Cardiac muscle cell (in vitro differentiated cells and primary cell): ENCODE results near the gene SLC39A11. TPM values are rescaled to one million over a fixed set of nuclear protein-coding genes. Genes with fewer than 3 reads are reported as not detected.
"Not testable (repeated sequence)": the region's sequence is repeated elsewhere in the genome, so short reads cannot be mapped to it uniquely, and the experiment has no call there.

Source experiments
- DNase-seq, 2 donors: peaks; one replicate each; pipeline versions ENCODE4 v3.0.0 to v3.0.0-alpha.2; 2010 to 2017; ENCODE audit warnings: low read depth in 1 of 2, low spot score in 1 of 2
- H3K27ac ChIP-seq: fragments of 200-600 bp; sonication (generic); 2 replicates; pipeline ENCODE4 v1.5.1; 2016
- H3K27me3 ChIP-seq: fragments of 200-600 bp; sonication (generic); 2 replicates; pipeline ENCODE4 v1.6.0; 2016; ENCODE audit warnings: control low read depth
- H3K36me3 ChIP-seq: fragments of 200-600 bp; sonication (generic); 2 replicates; pipeline ENCODE4 v1.5.1; 2016; ENCODE audit warnings: control low read depth
- H3K4me1 ChIP-seq: fragments of 200-600 bp; sonication (generic); 2 replicates; pipeline ENCODE4 v1.8.1; 2017; ENCODE audit warnings: low read depth, mild to moderate bottlenecking, mixed run types
- H3K4me3 ChIP-seq: fragments of 200-600 bp; sonication (generic); 2 replicates; pipeline ENCODE4 v1.5.1; 2016; ENCODE audit warnings: mild to moderate bottlenecking
- H3K9me3 ChIP-seq: fragments of 200-600 bp; sonication (generic); 2 replicates; pipeline ENCODE4 v1.5.1; 2017; ENCODE audit warnings: low read depth, mild to moderate bottlenecking, control low read depth
- polyA plus RNA-seq: library from polyadenylated mRNA; unstranded; fragments of >200 nt; fragmentation: Nextera tagmentation; extraction: Ambion mirVana; gene quantifications from 2 replicates; pipeline ENCODE4 v1.2.1, GENCODE V29; 2016
- total RNA-seq: library from RNA; depleted of rRNA; stranded (reverse); fragments of >200 nt; gene quantifications from 2 replicates; pipeline ENCODE4 v1.2.3, GENCODE V29; 2016
- TF ChIP-seq, protein P1 (sequence below): IDR thresholded peaks from 2 replicates; pipeline ENCODE4 v1.5.1; 2012; ENCODE audit warnings: low read depth, mild to moderate bottlenecking, low read length

SLC39A11 gene
- total and polyA plus RNA-seq, 2 experiments from 2014 or later = 5.9 to 11.7 TPM

DNA sequence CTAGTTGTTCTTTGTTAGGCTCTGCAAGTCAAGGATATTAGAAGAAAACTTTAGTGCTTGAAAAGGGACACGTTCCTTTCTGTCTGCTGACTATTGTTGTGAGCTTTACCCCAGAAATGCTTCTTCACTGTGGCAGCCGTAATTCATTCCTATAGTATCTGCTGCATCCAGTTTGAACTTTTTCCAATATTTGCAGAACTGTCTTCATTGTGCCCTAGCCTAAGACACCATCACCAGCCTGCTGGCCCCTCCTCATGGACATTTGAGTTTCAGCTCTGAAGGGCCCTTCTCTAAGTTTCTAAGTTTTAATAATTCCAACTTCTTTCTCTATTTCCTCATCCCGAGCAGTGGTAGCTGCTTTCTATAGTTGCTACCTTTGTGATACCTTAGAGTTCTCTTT, 91.7 kb downstream of the SLC39A11 start:
- Histone ChIP-seq H3K36me3 (no peaks in the 10 kb centered on the region), H3K4me1 (no peaks in the 10 kb centered on the region), H3K4me3 (no peak overlapping the region), H3K27ac (no peak overlapping the region), H3K9me3 (no peaks in the 10 kb centered on the region), H3K27me3 (no peaks in the 10 kb centered on the region)
- DNase-seq = no peak
- TF ChIP-seq, protein P1, sequence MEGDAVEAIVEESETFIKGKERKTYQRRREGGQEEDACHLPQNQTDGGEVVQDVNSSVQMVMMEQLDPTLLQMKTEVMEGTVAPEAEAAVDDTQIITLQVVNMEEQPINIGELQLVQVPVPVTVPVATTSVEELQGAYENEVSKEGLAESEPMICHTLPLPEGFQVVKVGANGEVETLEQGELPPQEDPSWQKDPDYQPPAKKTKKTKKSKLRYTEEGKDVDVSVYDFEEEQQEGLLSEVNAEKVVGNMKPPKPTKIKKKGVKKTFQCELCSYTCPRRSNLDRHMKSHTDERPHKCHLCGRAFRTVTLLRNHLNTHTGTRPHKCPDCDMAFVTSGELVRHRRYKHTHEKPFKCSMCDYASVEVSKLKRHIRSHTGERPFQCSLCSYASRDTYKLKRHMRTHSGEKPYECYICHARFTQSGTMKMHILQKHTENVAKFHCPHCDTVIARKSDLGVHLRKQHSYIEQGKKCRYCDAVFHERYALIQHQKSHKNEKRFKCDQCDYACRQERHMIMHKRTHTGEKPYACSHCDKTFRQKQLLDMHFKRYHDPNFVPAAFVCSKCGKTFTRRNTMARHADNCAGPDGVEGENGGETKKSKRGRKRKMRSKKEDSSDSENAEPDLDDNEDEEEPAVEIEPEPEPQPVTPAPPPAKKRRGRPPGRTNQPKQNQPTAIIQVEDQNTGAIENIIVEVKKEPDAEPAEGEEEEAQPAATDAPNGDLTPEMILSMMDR = no peak

DNA sequence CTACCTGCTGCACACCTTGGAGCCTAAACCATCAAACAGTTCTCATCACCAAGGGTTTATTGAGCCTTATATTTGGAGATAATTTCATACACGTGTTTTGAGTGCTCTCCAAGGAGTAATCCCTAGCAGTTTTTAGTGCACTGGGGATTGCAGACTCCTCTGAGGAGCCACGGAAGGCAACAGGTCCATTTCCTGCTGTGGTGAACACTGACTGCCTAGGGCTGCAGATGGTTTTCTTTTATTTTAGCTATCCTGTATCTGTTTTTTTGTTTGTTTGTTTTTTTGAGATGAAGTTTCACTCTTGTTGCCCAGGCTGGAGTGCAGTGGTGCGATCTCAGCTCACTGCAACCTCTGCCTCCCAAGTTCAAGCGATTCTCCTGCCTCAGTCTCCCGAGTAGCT, 93.0 kb downstream of the SLC39A11 start:
- H3K27me3 ChIP-seq, H3K4me3 ChIP-seq, H3K4me1 ChIP-seq, DNase-seq, H3K9me3 ChIP-seq, H3K27ac ChIP-seq, H3K36me3 ChIP-seq: not testable (repeated sequence)

DNA sequence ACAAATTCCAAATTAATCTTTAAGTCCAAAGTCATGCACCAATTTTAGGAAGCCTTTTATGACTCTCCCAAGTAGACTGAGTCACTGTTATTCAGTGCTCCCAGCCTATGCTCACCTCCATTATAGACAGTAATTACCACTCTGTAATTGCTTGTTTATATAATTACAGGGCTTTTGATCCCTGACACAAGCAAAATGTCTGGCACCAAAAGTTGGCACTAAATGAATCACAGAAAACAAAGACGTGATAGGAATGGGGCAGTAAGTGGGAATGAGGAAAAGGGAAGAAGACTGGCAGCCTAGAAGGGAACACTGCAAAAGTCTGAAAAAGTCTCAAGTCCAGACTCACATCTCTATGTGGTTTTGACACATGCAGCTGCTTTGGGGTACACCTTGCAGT, 94.1 kb downstream of the SLC39A11 start:
- no peaks in the 10 kb centered on the region for H3K4me1 ChIP-seq
- no peak overlapping the region for H3K4me3 ChIP-seq
- H3K27ac ChIP-seq = no peak overlapping the region
- H3K9me3 ChIP-seq = no peaks in the 10 kb centered on the region
- DNase-seq = no peak
- no peaks in the 10 kb centered on the region for H3K36me3 ChIP-seq
- H3K27me3 ChIP-seq = no peaks in the 10 kb centered on the region
- TF ChIP-seq, protein P1 = no peak

DNA sequence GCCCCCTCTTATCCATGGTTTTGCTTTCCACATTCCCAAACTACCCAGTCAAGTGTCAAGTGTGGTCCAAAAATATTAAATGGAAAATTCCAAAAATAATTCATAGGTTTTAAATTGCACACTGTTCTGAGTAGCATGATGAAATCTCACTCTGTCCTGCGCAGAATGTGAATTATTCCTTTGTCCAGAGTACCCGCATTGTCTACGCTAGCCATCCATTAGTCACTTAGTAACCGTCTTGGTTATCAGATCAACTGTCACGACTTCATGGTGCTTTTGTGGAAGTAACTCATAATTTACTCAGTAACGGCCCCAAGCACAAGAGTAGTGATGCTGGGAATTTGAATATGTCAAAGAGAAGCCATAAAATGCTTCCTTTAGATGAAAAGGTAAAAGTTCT, 94.9 kb downstream of the SLC39A11 start:
- Histone ChIP-seq H3K27ac (no peak overlapping the region), H3K36me3 (no peaks in the 10 kb centered on the region), H3K27me3 (no peaks in the 10 kb centered on the region), H3K4me3 (no peak overlapping the region), H3K9me3 (no peaks in the 10 kb centered on the region), H3K4me1 (no peaks in the 10 kb centered on the region)
- DNase-seq = peak in 1 of 2 donors; percentile 62
- TF ChIP-seq, protein P1 = no peak

DNA sequence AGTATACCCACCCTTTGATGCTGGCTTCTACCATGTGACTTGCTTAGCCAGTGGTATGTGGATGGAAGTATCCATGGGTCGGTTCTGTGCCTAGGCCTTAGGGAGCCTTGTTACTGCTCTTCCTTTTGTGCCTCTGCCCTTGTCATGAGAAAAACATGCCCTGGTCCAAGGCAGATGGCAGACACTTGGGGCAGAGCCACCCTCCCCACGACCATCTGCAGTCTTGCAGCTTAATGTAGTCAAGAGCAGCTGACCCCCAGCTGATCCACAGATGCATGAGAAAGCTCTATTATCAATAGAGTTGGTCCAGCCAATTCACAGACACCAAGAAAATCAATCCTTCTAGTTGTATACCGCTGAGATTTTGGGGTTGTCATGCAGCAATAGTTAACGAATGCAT, 95.7 kb downstream of the SLC39A11 start:
- TF ChIP-seq, protein P1 = no peak
- Histone ChIP-seq H3K27ac (no peak overlapping the region), H3K4me1 (no peaks in the 10 kb centered on the region), H3K9me3 (no peaks in the 10 kb centered on the region), H3K36me3 (no peaks in the 10 kb centered on the region), H3K4me3 (no peak overlapping the region), H3K27me3 (no peaks in the 10 kb centered on the region)
- DNase-seq = no peak

DNA sequence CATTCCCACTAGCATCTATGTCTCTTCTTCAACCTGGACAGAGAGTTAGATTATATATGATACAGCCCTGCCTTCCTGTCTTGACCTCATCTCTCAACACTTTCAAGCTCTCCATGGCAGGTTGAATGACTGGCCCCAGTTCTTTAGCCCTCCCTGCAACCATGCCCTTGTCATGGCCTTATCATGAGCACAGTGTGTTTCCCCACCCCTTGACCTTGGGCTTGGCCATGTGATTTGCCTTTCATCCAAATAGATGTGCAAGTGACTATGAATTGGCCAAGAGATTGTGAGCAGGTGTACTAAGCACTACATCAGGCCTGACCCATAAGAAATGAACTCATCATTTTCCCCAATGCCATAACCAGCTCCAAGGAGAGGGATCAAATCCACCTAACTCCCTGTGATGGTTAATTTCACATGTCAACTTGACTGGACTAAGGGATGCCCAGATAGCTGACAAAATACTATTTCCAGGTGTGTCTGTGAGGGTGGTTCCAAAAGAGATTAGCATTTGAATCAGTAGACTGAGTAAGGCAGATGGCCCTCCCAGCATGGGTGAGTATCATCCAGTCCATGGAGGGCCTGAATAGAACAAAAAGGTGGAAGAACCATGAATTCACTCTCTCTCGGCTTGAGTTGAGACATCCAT, 97.4 kb downstream of the SLC39A11 start:
- Histone ChIP-seq H3K27ac (no peak overlapping the region), H3K9me3 (no peaks in the 10 kb centered on the region), H3K27me3 (no peaks in the 10 kb centered on the region), H3K4me1 (no peaks in the 10 kb centered on the region), H3K36me3 (no peaks in the 10 kb centered on the region), H3K4me3 (no peak overlapping the region)
- TF ChIP-seq, protein P1 = no peak
- DNase-seq = no peak

DNA sequence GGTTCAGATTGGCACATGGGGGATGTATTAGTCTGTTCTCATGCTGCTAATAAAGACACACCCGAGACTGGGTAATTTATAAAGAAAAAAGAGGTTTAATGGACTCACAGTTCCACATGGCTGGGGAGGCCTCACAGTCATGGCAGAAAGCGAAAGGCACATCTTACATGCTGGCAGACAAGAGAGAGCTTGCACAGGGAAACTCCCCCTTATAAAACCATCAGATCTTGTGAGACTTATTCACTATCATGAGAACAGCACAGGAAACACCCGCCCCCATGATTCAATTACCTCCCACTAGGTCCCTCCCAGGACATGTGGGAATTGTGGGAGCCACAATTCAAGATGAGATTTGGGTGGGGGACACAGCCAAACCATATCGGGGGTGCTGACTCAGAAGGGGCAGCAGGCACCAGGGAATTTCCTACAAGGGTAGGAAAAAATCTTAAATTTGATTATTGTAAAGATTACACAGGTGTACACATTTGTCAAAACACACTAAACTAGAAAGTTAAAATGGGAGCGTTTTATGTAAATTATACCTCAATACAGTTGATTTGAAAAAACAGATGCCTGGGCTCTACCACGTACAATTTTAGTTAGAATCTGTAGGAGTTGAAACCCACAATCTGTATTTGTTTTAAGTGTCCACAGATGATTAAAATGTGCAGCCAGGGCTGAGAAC, 99.6 kb downstream of the SLC39A11 start:
- not testable (repeated sequence) for H3K4me1 ChIP-seq

More for the DNA sequence above, 99.6 kb downstream of the SLC39A11 start:
- not testable (repeated sequence) for H3K4me3 ChIP-seq, DNase-seq, H3K27ac ChIP-seq, H3K27me3 ChIP-seq, H3K9me3 ChIP-seq, H3K36me3 ChIP-seq
